Right lobe of liver (tissue), 6 donors: ENCODE data around the gene DCAF15. TPM values are rescaled to one million over a fixed set of nuclear protein-coding genes. Genes with fewer than 3 reads are reported as not detected.
A peak's percentile ranks its signal among the peaks of the same experiment; 100 is the strongest.

ENCODE experiments used
- ATAC-seq, 4 donors: fragments of 200-7000 bp; cut with Tn5 transposase; one replicate each; pipeline ENCODE4 v1.9.1; 2020; ENCODE audit warnings: mild to moderate bottlenecking in 4 of 4, moderate library complexity in 4 of 4
- DNase-seq, 3 donors: peaks; one replicate each; pipeline ENCODE4 v3.0.0-alpha.2; 2020
- H3K27ac ChIP-seq, 3 donors: fragments of 200-600 bp; one replicate each; pipeline ENCODE4 v1.8.0; 2022
- H3K27me3 ChIP-seq, 2 donors: fragments of 200-600 bp; one replicate each; pipeline ENCODE4 v1.8.0; 2022
- H3K36me3 ChIP-seq, 4 donors: fragments of 200-600 bp; sonication (generic) in 1 of 4; one replicate each; pipeline versions ENCODE4 v1.5.1 to v1.8.0; 2017 to 2022; ENCODE audit warnings: control low read depth in 1 of 4
- H3K4me1 ChIP-seq, 4 donors: fragments of 200-600 bp; sonication (generic) in 1 of 4; one replicate each; pipeline versions ENCODE4 v1.5.1 to v1.8.0; 2017 to 2022; ENCODE audit warnings: control low read depth in 1 of 4
- H3K4me3 ChIP-seq, 3 donors: fragments of 200-600 bp; one replicate each; pipeline ENCODE4 v1.8.0; 2022
- H3K9me3 ChIP-seq, 4 donors: fragments of 200-600 bp; sonication (generic) in 1 of 4; one replicate each; pipeline versions ENCODE4 v1.5.1 to v1.8.0; 2017 to 2022; ENCODE audit warnings: control low read depth in 1 of 4
- CTCF ChIP-seq, 4 donors: fragments of 200-600 bp in 3 of 4; fragments of 450-650 bp in 1 of 4; IDR thresholded peaks; one replicate each; pipeline versions ENCODE4 v1.5.1 to v1.8.0; 2016 to 2022; ENCODE audit warnings: antibody characterized with exemption in 4 of 4, mild to moderate bottlenecking in 2 of 4
- POLR2A ChIP-seq: fragments of 450-650 bp; IDR thresholded peaks from one replicate; pipeline ENCODE4 v1.6.1; 2017; ENCODE audit warnings: antibody characterized with exemption, mild to moderate bottlenecking
- WGBS: methylation state at CpG from one replicate; pipeline ENCODE4 v1.1.6; 2018; ENCODE audit warnings: low coverage, low lambda C conversion rate; ENCODE audit not compliant: insufficient coverage; ENCODE audit errors: missing lambda C conversion rate; 5-methylcytosine and 5-hydroxymethylcytosine counted together
- intact Hi-C, 2 donors: fragments of 100-400 bp; cut with DNase I; formaldehyde crosslinking; loops; one replicate each; pipeline versions ENCODE4 v1.11.2 to v1.14.1; 2022
- total RNA-seq, 6 experiments: library from RNA; depleted of rRNA in 2 of 6; stranded (reverse); fragments of >200 nt in 2 of 6; fragmentation: NEBNext Ultra II Directional in 3 of 6; extraction: Animal tissue kit (Norgen Biotek cat#: 25700) in 3 of 6; gene quantifications; one replicate each; pipeline versions ENCODE4 v1.1.0 to v1.2.4, GENCODE V29; 2016 to 2023
- donor health status: DM: no; HTN: yes; CAD: no.
- donor health status: DM: no; HTN: no; CAD: no.
- donor health status: DM: no; HTN: no; CAD: no.
- donor health status: DM: no; HTN: yes; CAD: no.
- donor health status: DM: no; HTN: yes; CAD: no.

The DCAF15 gene
- total RNA-seq, 6 experiments from 2014 or later = 5.6 to 8.7 (median 7.7) TPM

GRCh38 chr19:13978351-13979243, 26.3 kb downstream of the DCAF15 start:
- peaks cover 0 to 8% (median 2%) of the 10 kb centered on the region in 4 donors for H3K36me3 ChIP-seq
- intact Hi-C loops = no loop called here
- 71% methylated on average over 19 of the region's 74 CpGs for WGBS
- H3K27ac ChIP-seq = no peak overlapping the region
- no peaks in the 10 kb centered on the region for H3K27me3 ChIP-seq
- H3K4me1 ChIP-seq = no peaks in the 10 kb centered on the region
- peak overlapping the region; percentile 16 to 33 (median 21) for H3K4me3 ChIP-seq
- ATAC-seq (peak; percentile 64 to 78 (median 76)), DNase-seq (peak in 2 of 3 donors; percentile 70 to 71)
- no peaks in the 10 kb centered on the region for H3K9me3 ChIP-seq
- TF ChIP-seq POLR2A = no peak
- TF ChIP-seq CTCF (IDR thresholded peaks at IDR 0.05) = no peak

- DNase-seq (no peak), ATAC-seq (no peak)
- H3K27ac ChIP-seq = no peak overlapping the region
- TF ChIP-seq POLR2A = no peak
- TF ChIP-seq CTCF (IDR thresholded peaks at IDR 0.05) = no peak
- no peaks in the 10 kb centered on the region for H3K9me3 ChIP-seq
- intact Hi-C loops = no loop called here
- H3K4me3 ChIP-seq = peak overlapping the region in 2 of 3 donors; percentile 21 to 33
- no peaks in the 10 kb centered on the region for H3K4me1 ChIP-seq
- H3K36me3 ChIP-seq = peaks cover 0 to 4% (median 0%) of the 10 kb centered on the region in 4 donors
- 51% methylated on average over 3 of the region's 12 CpGs for WGBS
- H3K27me3 ChIP-seq = no peaks in the 10 kb centered on the region
These were observed 26.9 kb downstream of the DCAF15 start for GRCh38 chr19:13979244-13979615.

GRCh38 chr19:13979686-13980085, 27.4 kb downstream of the DCAF15 start:
- ATAC-seq = no peak
- no peak for DNase-seq
- TF ChIP-seq POLR2A = no peak
- TF ChIP-seq CTCF (IDR thresholded peaks at IDR 0.05) = no peak
- Histone ChIP-seq H3K27ac (no peak overlapping the region), H3K36me3 (peaks cover 0 to 3% (median 0%) of the 10 kb centered on the region in 4 donors), H3K4me1 (no peaks in the 10 kb centered on the region), H3K4me3 (no peak overlapping the region), H3K27me3 (no peaks in the 10 kb centered on the region), H3K9me3 (no peaks in the 10 kb centered on the region)
- WGBS = 60% methylated on average over 3 of the region's 12 CpGs
- intact Hi-C loops = no loop called here

GRCh38 chr19:13980340-13980739, 28.0 kb downstream of the DCAF15 start:
- no peaks in the 10 kb centered on the region for H3K27me3 ChIP-seq
- no peaks in the 10 kb centered on the region for H3K9me3 ChIP-seq
- DNase-seq (no peak), ATAC-seq (no peak)
- H3K27ac ChIP-seq = no peak overlapping the region
- H3K4me3 ChIP-seq = no peak overlapping the region
- H3K36me3 ChIP-seq = peaks cover 0 to 3% (median 0%) of the 10 kb centered on the region in 4 donors
- no peak for TF ChIP-seq CTCF (IDR thresholded peaks at IDR 0.05)
- no peak for TF ChIP-seq POLR2A
- no peaks in the 10 kb centered on the region for H3K4me1 ChIP-seq
- intact Hi-C loops = no loop called here
- no CpG with 5 or more reads among the region's 15 CpGs for WGBS
